Right atrium auricular region (tissue), 2 donors: ENCODE results near the gene TMEM260. TPM values are rescaled to one million over a fixed set of nuclear protein-coding genes. Genes with fewer than 3 reads are reported as not detected.

ENCODE experiments used
- DNase-seq: peaks from one replicate; pipeline ENCODE4 v3.0.0-alpha.2; 2019; ENCODE audit warnings: low spot score
- H3K27ac ChIP-seq, 2 donors: fragments of 200-600 bp; sonication (generic); 1 replicate in 1 of 2; 2 replicates in 1 of 2; pipeline ENCODE4 v1.5.1; 2016 to 2019
- H3K27me3 ChIP-seq, 2 donors: fragments of 200-600 bp; sonication (generic); one replicate each; pipeline versions ENCODE4 v1.5.1 to v1.6.0; 2017 to 2019
- H3K36me3 ChIP-seq: fragments of 200-600 bp; sonication (generic); one replicate; pipeline ENCODE4 v1.5.1; 2016
- H3K4me1 ChIP-seq, 2 donors: fragments of 200-600 bp; sonication (generic); one replicate each; pipeline versions ENCODE4 v1.5.1 to v1.6.0; 2017 to 2019
- H3K4me3 ChIP-seq, 2 donors: fragments of 200-600 bp; sonication (generic); 1 replicate in 1 of 2; 2 replicates in 1 of 2; pipeline ENCODE4 v1.5.1; 2017 to 2019; ENCODE audit warnings: mild to moderate bottlenecking in 1 of 2, moderate library complexity in 1 of 2
- H3K9me3 ChIP-seq, 2 donors: fragments of 200-600 bp; sonication (generic); one replicate each; pipeline ENCODE4 v1.5.1; 2019
- CTCF ChIP-seq, 2 donors: fragments of 200-600 bp; sonication (generic); IDR thresholded peaks; one replicate each; pipeline ENCODE4 v1.5.1; 2019; ENCODE audit warnings: antibody characterized with exemption in 2 of 2
- total RNA-seq, 2 donors: library from RNA; depleted of rRNA; stranded (reverse); fragments of >200 nt; gene quantifications; one replicate each; pipeline ENCODE4 v1.1.0, GENCODE V29; 2016

The TMEM260 gene
- total RNA-seq, 2 donors from 2014 or later, result 5.5 to 7.0 TPM

- no peaks in the 10 kb centered on the region for H3K27me3 ChIP-seq
- no peaks in the 10 kb centered on the region for H3K9me3 ChIP-seq
- no peak for TF ChIP-seq CTCF (IDR thresholded peaks at IDR 0.05)
- no peak for DNase-seq
- no peaks in the 10 kb centered on the region for H3K4me1 ChIP-seq
- no peaks in the 10 kb centered on the region for H3K36me3 ChIP-seq
- no peak overlapping the region for H3K27ac ChIP-seq
- no peak overlapping the region for H3K4me3 ChIP-seq
These were observed 70.5 kb downstream of the TMEM260 start for GRCh38 chr14:56650048-56650447.

- no peaks in the 10 kb centered on the region for H3K4me1 ChIP-seq
- H3K27ac ChIP-seq, result no peak overlapping the region
- no peak for TF ChIP-seq CTCF (IDR thresholded peaks at IDR 0.05)
- H3K36me3 ChIP-seq, result no peaks in the 10 kb centered on the region
- H3K4me3 ChIP-seq, result no peak overlapping the region
- H3K27me3 ChIP-seq, result no peaks in the 10 kb centered on the region
- no peak for DNase-seq
- no peaks in the 10 kb centered on the region for H3K9me3 ChIP-seq
These were observed 71.4 kb downstream of the TMEM260 start for GRCh38 chr14:56650979-56651378.

- H3K4me1 ChIP-seq, result no peaks in the 10 kb centered on the region
- no peak overlapping the region for H3K4me3 ChIP-seq
- TF ChIP-seq CTCF (IDR thresholded peaks at IDR 0.05), result no peak
- no peak overlapping the region for H3K27ac ChIP-seq
- H3K27me3 ChIP-seq, result no peaks in the 10 kb centered on the region
- H3K36me3 ChIP-seq, result no peaks in the 10 kb centered on the region
- H3K9me3 ChIP-seq, result no peaks in the 10 kb centered on the region
- no peak for DNase-seq
These were observed 78.0 kb downstream of the TMEM260 start for GRCh38 chr14:56657604-56658003.

- H3K9me3 ChIP-seq, result no peaks in the 10 kb centered on the region
- DNase-seq, result no peak
- no peak overlapping the region for H3K4me3 ChIP-seq
- no peaks in the 10 kb centered on the region for H3K27me3 ChIP-seq
- no peaks in the 10 kb centered on the region for H3K4me1 ChIP-seq
- H3K36me3 ChIP-seq, result no peaks in the 10 kb centered on the region
- no peak overlapping the region for H3K27ac ChIP-seq
- no peak for TF ChIP-seq CTCF (IDR thresholded peaks at IDR 0.05)
These were observed 79.8 kb downstream of the TMEM260 start for GRCh38 chr14:56659378-56659777.

GRCh38 chr14:56659964-56660551, 80.5 kb downstream of the TMEM260 start:
- peak; percentile 26 to 57 for TF ChIP-seq CTCF (IDR thresholded peaks at IDR 0.05)
- Histone ChIP-seq H3K27ac (no peak overlapping the region), H3K27me3 (no peaks in the 10 kb centered on the region), H3K36me3 (no peaks in the 10 kb centered on the region), H3K9me3 (no peaks in the 10 kb centered on the region), H3K4me1 (no peaks in the 10 kb centered on the region), H3K4me3 (no peak overlapping the region)
- no peak for DNase-seq
